LoVo (cell line): ENCODE data around the gene MTR.

Experiments
- DNase-seq: peaks from one replicate; pipeline ENCODE4 v3.0.0-alpha.2; 2016; ENCODE audit warnings: low spot score

MTR gene

DNA sequence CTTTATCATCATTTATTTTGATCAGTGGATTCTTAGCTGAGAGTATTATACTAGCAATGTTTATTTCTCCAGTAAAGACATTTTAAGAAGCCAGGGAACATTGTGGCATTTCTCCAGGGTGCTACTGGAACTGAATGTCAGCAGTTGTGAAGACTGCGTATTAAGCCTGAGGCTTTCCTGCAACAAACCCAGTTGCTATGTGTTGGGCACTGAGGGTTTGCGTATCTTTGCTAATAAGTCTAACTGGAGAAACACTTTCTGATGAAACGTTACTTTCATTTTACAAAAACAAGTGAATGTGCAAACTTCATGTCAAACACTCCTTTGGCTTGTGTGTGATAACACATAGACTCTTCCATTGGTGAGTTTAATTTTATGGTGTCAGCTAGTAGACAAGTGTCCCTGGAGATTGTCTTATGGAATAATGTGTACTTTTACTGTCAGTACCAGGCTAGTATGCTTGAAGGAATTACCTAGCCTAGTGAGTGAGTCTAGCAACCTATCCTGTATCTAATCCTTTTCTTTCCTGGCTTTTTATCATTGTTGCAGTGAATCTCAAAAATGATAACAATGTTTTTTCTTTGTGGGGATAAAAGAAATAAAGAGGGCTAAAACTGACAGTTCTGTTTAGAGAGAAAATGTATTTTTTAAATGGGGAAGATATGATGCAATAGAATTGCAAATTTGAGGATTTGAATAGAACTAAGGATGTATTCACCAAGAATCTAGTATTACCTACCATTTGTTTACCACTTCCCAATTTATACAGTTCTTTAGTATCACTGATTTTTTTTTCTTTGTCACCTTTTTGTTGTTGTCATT lies 70.1 kb downstream of the MTR start:
- DNase-seq = no peak

GRCh38 chr1:236865818-236866155 lies 70.7 kb downstream of the MTR start:
- no peak for DNase-seq

GRCh38 chr1:236868625-236869467 lies 73.8 kb downstream of the MTR start:
- peak; percentile 65 for DNase-seq

DNA sequence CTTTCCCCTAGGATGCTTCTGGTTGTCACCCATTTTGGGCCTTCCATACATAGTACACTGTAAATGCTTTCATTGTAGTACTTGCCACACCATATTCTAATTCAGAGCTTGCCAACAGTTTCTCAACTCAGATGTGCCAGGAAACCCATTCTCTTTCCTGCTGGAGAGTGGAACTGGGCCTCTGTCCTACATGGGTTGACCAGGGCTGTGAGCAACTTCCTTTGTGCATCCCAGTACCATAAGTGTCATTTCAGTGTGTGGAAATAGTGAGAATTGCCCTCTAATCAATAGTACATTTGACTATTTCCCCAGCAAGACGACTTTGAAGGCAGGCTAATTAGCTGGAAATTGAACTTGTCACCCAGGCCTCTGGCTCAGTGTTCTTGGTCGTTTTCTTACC lies 74.8 kb downstream of the MTR start:
- no peak for DNase-seq

GRCh38 chr1:236870721-236871120 lies 75.6 kb downstream of the MTR start:
- no peak for DNase-seq

GRCh38 chr1:236872075-236872666 lies 77.1 kb downstream of the MTR start:
- no peak for DNase-seq

GRCh38 chr1:236875975-236876374 lies 80.9 kb downstream of the MTR start:
- no peak for DNase-seq

- DNase-seq = no peak
Observed at GRCh38 chr1:236877661-236878060, 82.6 kb downstream of the MTR start.

- no peak for DNase-seq
Observed at GRCh38 chr1:236880209-236880608, 85.1 kb downstream of the MTR start.

DNA sequence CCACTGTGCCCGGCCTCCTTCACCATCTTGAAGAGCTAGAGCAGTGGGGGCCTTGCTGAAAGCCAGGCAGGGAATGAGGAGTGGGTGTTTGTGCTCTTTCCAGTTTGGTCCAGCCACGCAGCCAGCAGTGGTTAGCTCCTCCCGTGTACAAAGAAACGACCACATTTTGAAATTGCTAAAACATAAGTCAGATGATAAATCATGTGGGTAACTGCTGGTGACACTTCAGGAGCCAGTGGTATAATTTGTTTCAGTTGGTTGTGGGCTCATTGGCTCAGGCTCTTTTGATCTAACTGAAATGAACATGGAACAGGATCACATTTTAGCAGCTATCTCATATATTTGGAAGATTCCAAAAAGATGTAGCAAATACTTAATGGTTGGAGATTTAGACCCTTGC lies 87.6 kb downstream of the MTR start:
- DNase-seq = no peak

GRCh38 chr1:236886199-236886598 lies 91.1 kb downstream of the MTR start:
- DNase-seq = no peak

DNA sequence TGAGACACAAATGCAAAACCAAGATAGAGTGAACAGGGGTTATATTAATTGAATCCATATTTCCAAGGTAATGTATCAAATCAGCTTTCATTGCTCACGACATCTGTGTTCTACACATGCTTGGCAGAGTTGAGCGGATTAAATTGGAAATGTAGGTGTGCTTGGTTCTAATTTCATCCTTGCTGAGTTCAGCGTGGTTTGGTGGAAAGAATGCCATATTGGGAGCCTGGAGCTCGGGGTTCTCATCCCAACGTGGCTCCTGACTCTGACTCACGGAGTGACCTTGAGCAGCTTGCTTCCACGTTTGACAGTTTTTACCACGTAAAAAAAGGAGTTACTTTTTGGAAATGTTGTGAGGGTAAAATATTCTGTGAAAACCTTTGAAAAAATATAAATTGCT lies 92.0 kb downstream of the MTR start:
- DNase-seq = no peak

DNA sequence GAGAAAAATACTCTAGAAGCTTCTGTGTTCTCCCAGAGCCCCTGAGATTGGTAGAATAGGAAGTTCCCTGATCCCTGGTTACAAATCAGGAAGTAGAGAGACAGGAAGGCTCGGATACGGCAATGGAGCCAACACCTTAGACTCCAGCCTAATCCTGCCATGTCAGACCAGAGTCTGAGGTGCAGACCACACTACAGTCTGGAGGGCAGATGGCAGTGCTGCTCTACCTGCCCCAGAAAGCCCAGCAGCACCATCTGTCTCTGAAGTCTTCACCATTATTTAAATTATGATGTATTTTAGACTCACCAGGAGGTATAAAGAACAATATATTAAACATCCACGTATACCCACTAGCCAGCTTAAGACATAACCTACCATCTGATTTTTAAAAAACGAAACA lies 93.0 kb downstream of the MTR start:
- DNase-seq = no peak

DNA sequence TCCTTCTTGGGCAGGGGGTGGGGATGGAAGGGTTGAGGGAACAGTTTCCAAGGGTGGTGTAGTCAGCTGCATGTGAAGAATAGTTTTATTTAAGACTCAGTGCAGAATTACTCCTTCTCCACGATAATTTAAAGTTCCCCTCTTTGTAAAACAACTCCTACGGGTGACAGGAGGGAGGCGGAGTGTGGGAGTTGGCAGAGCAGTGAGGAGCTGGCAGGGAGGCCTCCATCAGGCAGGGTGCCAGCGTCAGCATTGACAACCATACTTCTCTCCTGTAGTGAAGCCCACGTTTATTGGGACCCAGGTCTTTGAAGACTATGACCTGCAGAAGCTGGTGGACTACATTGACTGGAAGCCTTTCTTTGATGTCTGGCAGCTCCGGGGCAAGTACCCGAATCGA lies 93.8 kb downstream of the MTR start:
- DNase-seq = no peak

GRCh38 chr1:236890152-236891056 lies 95.3 kb downstream of the MTR start:
- DNase-seq = no peak

DNA sequence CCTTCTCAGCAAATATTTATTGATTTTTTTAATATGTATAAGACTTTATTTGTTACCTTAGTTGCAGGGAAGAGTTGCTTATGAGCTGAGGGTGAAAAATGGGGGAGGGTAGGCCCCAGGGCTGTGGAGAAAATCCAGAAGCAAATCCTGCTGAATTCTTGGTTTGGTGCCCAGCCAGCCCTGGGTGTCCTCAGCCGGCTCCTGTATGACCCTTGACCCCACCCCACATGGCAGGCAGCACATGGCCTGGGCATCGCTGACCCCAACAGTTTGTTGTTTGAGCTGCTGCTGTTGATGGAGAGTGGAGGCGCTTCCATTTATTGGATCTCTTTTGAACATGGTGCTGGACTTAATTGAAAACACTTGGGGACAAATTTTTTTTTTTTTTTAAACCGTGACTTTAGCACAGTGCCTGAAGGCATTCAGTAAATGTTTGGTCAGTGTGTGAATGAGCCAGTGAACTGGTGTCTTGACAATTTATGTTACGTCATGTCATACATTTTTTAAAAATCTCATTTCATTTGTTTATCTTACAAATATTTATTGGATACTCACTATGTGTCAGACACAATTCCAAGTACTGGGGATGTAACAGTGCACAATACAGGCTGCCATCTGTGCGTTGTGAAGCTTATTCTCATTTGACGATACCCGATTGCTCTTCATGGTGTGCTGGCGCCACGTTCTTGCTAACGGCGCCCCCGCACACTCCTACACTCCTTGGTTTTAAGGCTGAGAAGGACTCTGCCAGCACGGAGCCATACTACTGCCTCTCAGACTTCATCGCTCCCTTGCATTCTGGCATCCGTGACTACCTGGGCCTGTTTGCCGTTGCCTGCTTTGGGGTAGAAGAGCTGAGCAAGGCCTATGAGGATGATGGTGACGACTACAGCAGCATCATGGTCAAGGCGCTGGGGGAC lies 98.8 kb downstream of the MTR start:
- DNase-seq = no peak

DNA sequence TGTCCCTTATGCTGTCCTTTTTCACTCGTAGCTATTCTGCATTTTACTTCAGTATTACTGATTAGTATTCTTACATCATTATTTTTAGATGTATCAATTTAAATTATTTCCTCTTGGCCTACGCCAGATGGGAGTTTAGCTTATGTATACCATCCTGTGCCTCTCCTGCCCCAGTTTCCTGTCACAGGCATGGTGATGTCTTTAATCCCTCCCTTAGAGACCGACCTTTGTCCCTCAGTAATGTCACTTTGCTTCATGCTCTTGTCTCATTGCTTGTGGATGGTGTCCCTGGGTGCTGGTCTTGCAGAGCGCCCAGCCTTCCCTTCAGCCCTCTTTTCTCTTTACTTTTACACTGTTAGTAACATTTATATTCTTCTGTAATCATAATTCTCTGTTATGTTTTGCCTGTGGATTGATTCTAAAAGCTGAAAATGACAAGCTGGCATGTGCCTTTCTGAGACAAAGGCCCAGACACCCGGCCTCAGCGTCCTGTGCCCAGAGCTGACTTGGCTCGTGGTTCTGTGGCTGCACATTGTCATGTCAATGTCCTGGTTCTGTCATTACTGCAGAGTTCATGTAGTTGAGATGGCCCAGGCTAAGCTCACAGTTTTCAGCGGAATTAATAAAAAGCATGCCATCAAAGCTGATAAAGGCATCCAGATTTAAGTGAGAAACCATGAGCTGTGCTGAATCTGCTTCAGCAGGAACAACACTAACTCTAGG lies 100.7 kb downstream of the MTR start:
- no peak for DNase-seq

DNA sequence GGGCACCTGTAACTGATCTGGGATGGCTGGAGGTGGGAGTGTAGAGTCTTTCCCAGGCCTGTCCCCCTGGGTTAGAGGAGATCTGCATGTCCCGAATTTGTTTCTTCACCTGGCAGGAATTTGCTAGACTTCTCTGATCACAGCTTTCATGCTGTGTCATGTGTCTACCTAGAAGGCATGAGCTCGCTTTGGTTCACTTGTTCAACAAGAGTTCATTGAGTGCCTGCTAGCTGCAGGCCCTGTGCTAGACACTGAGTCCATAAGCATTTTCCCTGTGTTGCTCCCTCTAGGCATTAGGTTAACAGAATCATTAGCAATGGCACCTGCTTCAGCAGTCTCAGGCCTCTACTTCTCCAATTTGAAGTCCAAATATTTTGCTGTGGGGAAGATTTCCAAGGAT lies 101.6 kb downstream of the MTR start:
- no peak for DNase-seq

- DNase-seq = peak; percentile 70
Observed at GRCh38 chr1:236904892-236905741, 110.0 kb downstream of the MTR start.
